Chondrocyte (in vitro differentiated cells): Measurements from ENCODE around the gene PNRC2. TPM values are rescaled to one million over a fixed set of nuclear protein-coding genes. Genes with fewer than 3 reads are reported as not detected.

Experiments used
- DNase-seq: peaks from one replicate; pipeline ENCODE4 v3.0.0; 2021; ENCODE audit warnings: mixed read lengths, low spot score
- H3K27ac Mint-ChIP-seq: one replicate; pipeline ENCODE4 v1.8.0; 2021; ENCODE audit warnings: mild to moderate bottlenecking, moderate library complexity, mixed read lengths; ENCODE audit not compliant: unreplicated experiment
- H3K27me3 Mint-ChIP-seq: 2 replicates; pipeline ENCODE4 v1.8.0; 2021; ENCODE audit warnings: low read depth, mixed read lengths
- H3K36me3 Mint-ChIP-seq: 2 replicates; pipeline ENCODE4 v1.8.0; 2021; ENCODE audit warnings: low read depth, mixed read lengths
- H3K4me1 Mint-ChIP-seq: 2 replicates; pipeline ENCODE4 v1.8.0; 2021; ENCODE audit warnings: low read depth, mild to moderate bottlenecking, mixed read lengths
- H3K4me3 Mint-ChIP-seq: one replicate; pipeline ENCODE4 v1.8.0; 2021; ENCODE audit warnings: mild to moderate bottlenecking, moderate library complexity, mixed read lengths; ENCODE audit not compliant: unreplicated experiment
- H3K9me3 Mint-ChIP-seq: 2 replicates; pipeline ENCODE4 v1.8.0; 2021; ENCODE audit warnings: low read depth, mixed read lengths
- total RNA-seq: library from RNA; stranded (reverse); gene quantifications from 3 replicates; pipeline ENCODE4 v1.2.1, GENCODE V29; 2021
- TF ChIP-seq, protein P1 (sequence below): fragments of 200-600 bp; sonication (generic); IDR thresholded peaks from 2 replicates; pipeline ENCODE4 v1.5.0; 2021; ENCODE audit warnings: antibody characterized with exemption, mild to moderate bottlenecking, moderate library complexity

The PNRC2 gene
- total RNA-seq, 1 donor from 2014 or later, result 54.2 TPM

DNA sequence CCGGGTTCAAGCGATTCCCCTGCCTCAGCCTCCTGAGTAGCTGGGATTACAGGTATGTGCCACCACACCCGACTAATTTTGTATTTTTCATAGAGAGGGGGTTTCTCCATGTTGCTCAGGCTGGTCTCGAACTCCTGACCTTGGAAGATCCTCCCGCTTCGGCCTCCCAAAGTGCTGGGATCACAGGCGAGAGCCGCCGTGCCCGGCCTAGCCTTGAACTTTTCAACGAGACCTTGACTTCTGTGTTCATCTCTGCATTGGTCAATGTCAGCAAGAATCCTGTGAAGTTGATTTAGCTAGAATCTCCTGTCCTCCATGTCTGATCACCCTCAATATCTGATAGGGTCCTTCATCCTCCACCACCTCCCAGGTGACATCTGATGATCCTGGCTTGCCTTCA, 35.0 kb upstream of the PNRC2 start:
- Mint-ChIP-seq H3K36me3 (no peaks in the 10 kb centered on the region), H3K27me3 (no peaks in the 10 kb centered on the region), H3K4me3 (no peak overlapping the region), H3K27ac (no peak overlapping the region), H3K9me3 (no peaks in the 10 kb centered on the region), H3K4me1 (peaks cover 7% of the 10 kb centered on the region)
- DNase-seq, result no peak
- TF ChIP-seq, protein P1, sequence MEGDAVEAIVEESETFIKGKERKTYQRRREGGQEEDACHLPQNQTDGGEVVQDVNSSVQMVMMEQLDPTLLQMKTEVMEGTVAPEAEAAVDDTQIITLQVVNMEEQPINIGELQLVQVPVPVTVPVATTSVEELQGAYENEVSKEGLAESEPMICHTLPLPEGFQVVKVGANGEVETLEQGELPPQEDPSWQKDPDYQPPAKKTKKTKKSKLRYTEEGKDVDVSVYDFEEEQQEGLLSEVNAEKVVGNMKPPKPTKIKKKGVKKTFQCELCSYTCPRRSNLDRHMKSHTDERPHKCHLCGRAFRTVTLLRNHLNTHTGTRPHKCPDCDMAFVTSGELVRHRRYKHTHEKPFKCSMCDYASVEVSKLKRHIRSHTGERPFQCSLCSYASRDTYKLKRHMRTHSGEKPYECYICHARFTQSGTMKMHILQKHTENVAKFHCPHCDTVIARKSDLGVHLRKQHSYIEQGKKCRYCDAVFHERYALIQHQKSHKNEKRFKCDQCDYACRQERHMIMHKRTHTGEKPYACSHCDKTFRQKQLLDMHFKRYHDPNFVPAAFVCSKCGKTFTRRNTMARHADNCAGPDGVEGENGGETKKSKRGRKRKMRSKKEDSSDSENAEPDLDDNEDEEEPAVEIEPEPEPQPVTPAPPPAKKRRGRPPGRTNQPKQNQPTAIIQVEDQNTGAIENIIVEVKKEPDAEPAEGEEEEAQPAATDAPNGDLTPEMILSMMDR, result no peak

DNA sequence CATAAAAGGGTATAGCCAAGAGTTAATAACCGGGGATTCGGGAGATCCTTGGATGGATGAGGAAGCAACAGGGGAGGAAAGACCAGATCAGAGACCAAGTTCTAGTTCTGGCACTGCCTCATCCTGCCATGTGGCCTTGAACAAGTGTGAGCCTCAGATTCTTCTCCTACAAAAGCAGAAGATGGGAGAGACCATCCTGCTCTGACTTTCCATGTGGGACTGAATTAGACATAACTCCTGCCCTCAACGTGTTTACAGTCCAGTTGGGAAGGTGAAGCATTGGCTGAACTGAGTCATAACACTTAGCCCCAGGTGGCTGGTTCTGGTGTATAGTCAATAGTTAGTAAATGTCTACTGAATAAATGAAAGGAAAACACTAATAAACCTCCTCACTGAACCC, 34.3 kb upstream of the PNRC2 start:
- no peaks in the 10 kb centered on the region for H3K9me3 Mint-ChIP-seq
- TF ChIP-seq, protein P1, result no peak
- H3K27me3 Mint-ChIP-seq, result no peaks in the 10 kb centered on the region
- peaks cover 1% of the 10 kb centered on the region for H3K4me1 Mint-ChIP-seq
- H3K27ac Mint-ChIP-seq, result no peak overlapping the region
- H3K36me3 Mint-ChIP-seq, result no peaks in the 10 kb centered on the region
- no peak for DNase-seq
- H3K4me3 Mint-ChIP-seq, result no peak overlapping the region

DNA sequence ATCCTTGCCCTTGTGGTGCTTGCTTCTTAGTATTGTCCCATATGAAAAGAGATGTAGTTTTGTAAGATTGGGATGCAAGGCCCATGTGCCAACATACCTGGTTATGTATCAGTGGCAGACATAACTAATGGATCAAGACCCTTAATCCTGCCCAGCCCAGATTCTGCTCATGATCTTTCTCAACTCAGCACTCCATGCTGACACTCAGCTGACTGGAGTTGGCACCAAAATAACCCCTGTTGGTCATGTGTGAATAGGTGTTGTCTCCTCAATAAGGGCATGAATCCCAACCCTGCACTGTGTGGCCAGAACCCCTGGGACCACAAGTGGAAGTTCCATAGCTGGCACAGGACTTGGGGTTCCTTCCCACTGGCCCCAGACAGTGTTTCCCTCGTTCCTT, 32.5 kb upstream of the PNRC2 start:
- H3K4me1 Mint-ChIP-seq, result peaks cover 16% of the 10 kb centered on the region
- TF ChIP-seq, protein P1, result no peak
- no peaks in the 10 kb centered on the region for H3K36me3 Mint-ChIP-seq
- peak; percentile 9 for DNase-seq
- H3K27ac Mint-ChIP-seq, result no peak overlapping the region
- H3K9me3 Mint-ChIP-seq, result no peaks in the 10 kb centered on the region
- H3K27me3 Mint-ChIP-seq, result no peaks in the 10 kb centered on the region
- H3K4me3 Mint-ChIP-seq, result no peak overlapping the region

GRCh38 chr1:23928789-23929188, 30.8 kb upstream of the PNRC2 start:
- no peak overlapping the region for H3K4me3 Mint-ChIP-seq
- H3K4me1 Mint-ChIP-seq, result peaks cover 16% of the 10 kb centered on the region
- H3K36me3 Mint-ChIP-seq, result no peaks in the 10 kb centered on the region
- no peaks in the 10 kb centered on the region for H3K27me3 Mint-ChIP-seq
- no peak overlapping the region for H3K27ac Mint-ChIP-seq
- DNase-seq, result peak; percentile 5
- no peaks in the 10 kb centered on the region for H3K9me3 Mint-ChIP-seq
- TF ChIP-seq, protein P1, result no peak

DNA sequence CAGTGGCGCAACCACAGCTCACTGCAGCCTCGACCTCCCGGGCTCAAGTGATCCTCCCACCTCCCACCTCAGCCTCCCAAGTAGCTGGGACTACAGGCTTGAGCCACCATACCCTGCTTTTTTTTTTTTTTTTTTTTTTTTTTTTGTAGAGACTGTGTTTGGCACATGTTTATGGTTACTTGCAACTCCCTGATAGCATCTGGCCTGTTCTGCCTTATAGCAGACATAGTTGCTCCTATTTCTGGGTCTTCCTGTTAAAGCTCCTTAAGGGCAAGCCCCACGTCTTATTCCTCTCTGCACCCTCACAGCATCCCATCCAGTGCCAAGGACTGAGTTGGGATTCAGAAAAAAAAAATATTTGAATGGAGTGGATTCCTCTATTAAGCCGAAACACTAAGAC, 29.4 kb upstream of the PNRC2 start:
- peaks cover 16% of the 10 kb centered on the region for H3K4me1 Mint-ChIP-seq
- H3K36me3 Mint-ChIP-seq, result no peaks in the 10 kb centered on the region
- TF ChIP-seq, protein P1, result no peak
- H3K4me3 Mint-ChIP-seq, result no peak overlapping the region
- H3K27ac Mint-ChIP-seq, result no peak overlapping the region
- no peaks in the 10 kb centered on the region for H3K27me3 Mint-ChIP-seq
- H3K9me3 Mint-ChIP-seq, result no peaks in the 10 kb centered on the region
- no peak for DNase-seq
